ENCODE measurements around the gene DYNC1I1.

DNA sequence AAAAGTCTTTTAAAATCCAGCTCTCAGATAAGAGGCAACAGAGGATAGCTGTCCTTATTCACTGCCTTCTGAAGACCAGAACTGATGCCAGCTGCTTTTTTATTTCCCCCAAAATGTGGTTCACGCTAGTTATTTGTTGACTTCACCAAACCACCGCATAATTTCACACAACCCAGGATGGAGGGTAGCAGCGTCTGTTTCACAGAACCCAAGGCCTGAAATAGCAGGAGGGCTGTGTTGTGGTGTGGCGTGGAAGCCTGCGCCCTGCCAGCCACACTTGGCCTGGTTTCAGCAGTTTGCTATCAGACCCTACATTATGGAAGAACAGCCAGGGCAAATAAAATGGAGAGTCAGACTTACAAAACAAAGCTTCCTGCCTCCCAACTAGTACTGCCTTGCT is 155.4 kb downstream of the DYNC1I1 start:
- TF ChIP-seq, protein P1, sequence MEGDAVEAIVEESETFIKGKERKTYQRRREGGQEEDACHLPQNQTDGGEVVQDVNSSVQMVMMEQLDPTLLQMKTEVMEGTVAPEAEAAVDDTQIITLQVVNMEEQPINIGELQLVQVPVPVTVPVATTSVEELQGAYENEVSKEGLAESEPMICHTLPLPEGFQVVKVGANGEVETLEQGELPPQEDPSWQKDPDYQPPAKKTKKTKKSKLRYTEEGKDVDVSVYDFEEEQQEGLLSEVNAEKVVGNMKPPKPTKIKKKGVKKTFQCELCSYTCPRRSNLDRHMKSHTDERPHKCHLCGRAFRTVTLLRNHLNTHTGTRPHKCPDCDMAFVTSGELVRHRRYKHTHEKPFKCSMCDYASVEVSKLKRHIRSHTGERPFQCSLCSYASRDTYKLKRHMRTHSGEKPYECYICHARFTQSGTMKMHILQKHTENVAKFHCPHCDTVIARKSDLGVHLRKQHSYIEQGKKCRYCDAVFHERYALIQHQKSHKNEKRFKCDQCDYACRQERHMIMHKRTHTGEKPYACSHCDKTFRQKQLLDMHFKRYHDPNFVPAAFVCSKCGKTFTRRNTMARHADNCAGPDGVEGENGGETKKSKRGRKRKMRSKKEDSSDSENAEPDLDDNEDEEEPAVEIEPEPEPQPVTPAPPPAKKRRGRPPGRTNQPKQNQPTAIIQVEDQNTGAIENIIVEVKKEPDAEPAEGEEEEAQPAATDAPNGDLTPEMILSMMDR (IDR thresholded peaks at IDR 0.05): no peak
- TF ChIP-seq POLR2A (IDR thresholded peaks at IDR 0.05): no peak
- no peak for TF ChIP-seq POLR2AphosphoS5 (IDR thresholded peaks at IDR 0.05)
- no peak for TF ChIP-seq EP300 (IDR thresholded peaks at IDR 0.05)

Measured in upper lobe of left lung (tissue), 4 donors.